Type B pancreatic cell (in vitro differentiated cells): ENCODE data around the gene KIF12. TPM values are rescaled to one million over a fixed set of nuclear protein-coding genes. Genes with fewer than 3 reads are reported as not detected.
A peak's percentile ranks its signal among the peaks of the same experiment; 100 is the strongest.

ENCODE experiments used
- DNase-seq: peaks from one replicate; pipeline ENCODE4 v3.0.0; 2021; ENCODE audit warnings: mixed read lengths; ENCODE audit not compliant: unreplicated experiment; ENCODE audit errors: extremely low spot score
- H3K27ac Mint-ChIP-seq: 2 replicates; pipeline ENCODE4 v1.8.0; 2021; ENCODE audit warnings: mild to moderate bottlenecking, mixed read lengths
- H3K27me3 Mint-ChIP-seq: 2 replicates; pipeline ENCODE4 v1.8.0; 2021; ENCODE audit warnings: mixed read lengths
- H3K36me3 Mint-ChIP-seq: 2 replicates; pipeline ENCODE4 v1.8.0; 2021; ENCODE audit warnings: mixed read lengths
- H3K4me1 Mint-ChIP-seq: one replicate; pipeline ENCODE4 v1.8.0; 2021; ENCODE audit warnings: mixed read lengths; ENCODE audit not compliant: unreplicated experiment
- H3K4me3 Mint-ChIP-seq: 2 replicates; pipeline ENCODE4 v1.8.0; 2021; ENCODE audit warnings: mild to moderate bottlenecking, mixed read lengths
- H3K9me3 Mint-ChIP-seq: 2 replicates; pipeline ENCODE4 v1.8.0; 2021; ENCODE audit warnings: mixed read lengths
- total RNA-seq: library from RNA; stranded (reverse); gene quantifications from 2 replicates; pipeline ENCODE4 v1.2.1, GENCODE V29; 2021; ENCODE audit warnings: low replicate concordance
- TF ChIP-seq, protein P1 (sequence below): fragments of 200-600 bp; sonication (generic); conservative IDR thresholded peaks from 2 replicates; pipeline ENCODE4 v1.5.0; 2021; ENCODE audit warnings: antibody characterized with exemption, mild to moderate bottlenecking

KIF12 gene
- total RNA-seq, 1 donor from 2014 or later = 33.2 TPM

DNA sequence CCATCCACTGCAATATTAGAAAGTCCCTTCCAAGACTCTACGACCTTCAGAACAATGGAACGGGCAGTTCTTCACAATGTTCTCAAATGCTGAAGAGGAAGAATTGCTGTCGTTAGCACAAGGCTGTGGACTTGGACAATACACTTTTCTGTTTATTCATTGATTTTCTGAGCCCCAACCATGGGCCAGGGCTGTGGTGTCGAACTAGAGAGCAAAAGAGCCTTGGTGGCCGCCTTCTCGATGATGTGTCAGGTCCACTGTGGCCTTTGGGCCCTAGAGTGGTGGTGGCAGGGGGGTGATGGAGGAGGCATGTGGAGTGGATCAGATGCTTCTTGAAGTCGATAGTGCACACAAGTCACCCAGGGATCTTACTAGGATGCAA lies 18.5 kb upstream of the KIF12 start:
- TF ChIP-seq, protein P1, sequence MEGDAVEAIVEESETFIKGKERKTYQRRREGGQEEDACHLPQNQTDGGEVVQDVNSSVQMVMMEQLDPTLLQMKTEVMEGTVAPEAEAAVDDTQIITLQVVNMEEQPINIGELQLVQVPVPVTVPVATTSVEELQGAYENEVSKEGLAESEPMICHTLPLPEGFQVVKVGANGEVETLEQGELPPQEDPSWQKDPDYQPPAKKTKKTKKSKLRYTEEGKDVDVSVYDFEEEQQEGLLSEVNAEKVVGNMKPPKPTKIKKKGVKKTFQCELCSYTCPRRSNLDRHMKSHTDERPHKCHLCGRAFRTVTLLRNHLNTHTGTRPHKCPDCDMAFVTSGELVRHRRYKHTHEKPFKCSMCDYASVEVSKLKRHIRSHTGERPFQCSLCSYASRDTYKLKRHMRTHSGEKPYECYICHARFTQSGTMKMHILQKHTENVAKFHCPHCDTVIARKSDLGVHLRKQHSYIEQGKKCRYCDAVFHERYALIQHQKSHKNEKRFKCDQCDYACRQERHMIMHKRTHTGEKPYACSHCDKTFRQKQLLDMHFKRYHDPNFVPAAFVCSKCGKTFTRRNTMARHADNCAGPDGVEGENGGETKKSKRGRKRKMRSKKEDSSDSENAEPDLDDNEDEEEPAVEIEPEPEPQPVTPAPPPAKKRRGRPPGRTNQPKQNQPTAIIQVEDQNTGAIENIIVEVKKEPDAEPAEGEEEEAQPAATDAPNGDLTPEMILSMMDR = no peak
- H3K9me3 Mint-ChIP-seq = no peaks in the 10 kb centered on the region
- peak overlapping the region; percentile 6 for H3K4me3 Mint-ChIP-seq
- peaks cover 18% of the 10 kb centered on the region for H3K27me3 Mint-ChIP-seq
- peak overlapping the region; percentile 65 for H3K27ac Mint-ChIP-seq
- H3K4me1 Mint-ChIP-seq = peaks cover 32% of the 10 kb centered on the region
- no peaks in the 10 kb centered on the region for H3K36me3 Mint-ChIP-seq
- no peak for DNase-seq

DNA sequence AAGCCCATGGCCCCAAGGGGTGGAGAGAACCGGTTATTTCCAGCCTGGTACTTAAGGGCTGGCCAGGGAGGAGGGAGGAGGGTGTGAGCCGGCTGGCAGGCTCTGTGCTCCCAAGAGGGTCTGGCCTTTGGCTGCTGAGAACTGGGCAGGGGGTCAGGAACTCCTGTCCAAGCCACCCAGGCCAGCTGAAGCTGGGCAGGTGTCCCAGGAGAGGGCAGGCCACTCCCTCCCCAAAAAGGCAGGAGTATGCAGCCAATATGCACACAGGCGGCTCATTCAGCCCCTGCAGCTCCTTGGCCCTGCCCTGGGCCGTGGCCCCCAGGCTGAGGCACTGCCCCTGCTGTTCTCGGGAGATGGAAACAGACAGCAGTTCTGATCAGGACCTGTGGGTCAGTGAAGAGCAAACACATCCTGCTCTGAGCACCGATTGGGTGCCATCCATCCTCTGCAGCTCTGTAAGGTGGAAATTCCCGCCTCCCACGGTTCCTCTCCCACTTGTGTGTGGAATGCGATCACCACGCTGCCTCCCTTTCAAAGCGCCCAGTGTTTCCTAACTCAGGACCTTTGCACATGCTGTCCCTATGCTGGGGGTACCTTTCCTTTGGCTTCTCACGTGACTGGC lies 17.1 kb upstream of the KIF12 start:
- DNase-seq = no peak
- no peaks in the 10 kb centered on the region for H3K36me3 Mint-ChIP-seq
- TF ChIP-seq, protein P1 = no peak
- H3K4me1 Mint-ChIP-seq = peaks cover 25% of the 10 kb centered on the region
- H3K27ac Mint-ChIP-seq = no peak overlapping the region
- no peaks in the 10 kb centered on the region for H3K9me3 Mint-ChIP-seq
- no peak overlapping the region for H3K4me3 Mint-ChIP-seq
- H3K27me3 Mint-ChIP-seq = peaks cover 19% of the 10 kb centered on the region

DNA sequence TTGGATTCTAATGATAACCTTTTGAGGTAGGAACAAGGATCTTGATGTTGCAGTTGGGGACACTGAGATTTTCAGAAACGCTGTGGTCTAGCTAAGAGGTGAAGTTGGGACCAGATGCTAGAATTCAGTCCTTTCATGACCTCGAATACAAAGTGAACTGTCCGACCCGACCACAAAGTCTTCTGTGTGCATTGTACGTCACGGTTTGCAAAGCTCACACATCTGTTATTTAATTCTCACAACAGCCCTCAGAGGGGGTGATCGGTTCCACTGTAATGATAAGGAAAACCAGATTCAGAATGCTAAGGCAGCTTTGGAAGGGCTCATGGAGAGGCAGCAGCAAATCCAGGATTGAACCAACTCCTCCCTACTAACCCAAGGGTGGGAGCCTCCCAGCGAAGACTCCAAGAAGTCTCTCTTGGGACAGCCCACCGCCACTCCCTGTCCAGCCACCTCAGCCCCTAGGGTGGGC lies 16.6 kb upstream of the KIF12 start:
- no peak for DNase-seq
- peaks cover 24% of the 10 kb centered on the region for H3K4me1 Mint-ChIP-seq
- H3K36me3 Mint-ChIP-seq = no peaks in the 10 kb centered on the region
- no peak overlapping the region for H3K4me3 Mint-ChIP-seq
- no peaks in the 10 kb centered on the region for H3K9me3 Mint-ChIP-seq
- peaks cover 19% of the 10 kb centered on the region for H3K27me3 Mint-ChIP-seq
- TF ChIP-seq, protein P1 = no peak
- no peak overlapping the region for H3K27ac Mint-ChIP-seq

DNA sequence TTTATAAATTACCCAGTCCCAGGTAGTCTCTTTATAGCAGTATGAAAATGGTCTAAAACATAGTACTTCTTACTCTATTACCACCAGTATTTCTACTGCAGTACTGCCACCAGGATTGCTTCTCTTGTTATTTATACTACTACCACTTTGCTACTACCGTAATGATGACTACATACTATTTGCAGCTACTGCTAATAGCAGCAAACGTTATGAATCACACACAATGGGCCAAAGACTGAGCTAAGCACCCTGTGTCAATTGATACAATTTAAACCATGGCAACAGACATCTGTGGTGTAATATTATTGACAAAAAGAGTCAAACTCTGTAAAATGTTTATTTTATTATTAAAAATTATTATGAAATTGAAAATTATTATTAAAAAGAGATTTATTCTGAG lies 15.3 kb upstream of the KIF12 start:
- no peak overlapping the region for H3K4me3 Mint-ChIP-seq
- no peaks in the 10 kb centered on the region for H3K36me3 Mint-ChIP-seq
- H3K27ac Mint-ChIP-seq = no peak overlapping the region
- DNase-seq = no peak
- TF ChIP-seq, protein P1 = no peak
- no peaks in the 10 kb centered on the region for H3K9me3 Mint-ChIP-seq
- peaks cover 19% of the 10 kb centered on the region for H3K27me3 Mint-ChIP-seq
- H3K4me1 Mint-ChIP-seq = peaks cover 20% of the 10 kb centered on the region

DNA sequence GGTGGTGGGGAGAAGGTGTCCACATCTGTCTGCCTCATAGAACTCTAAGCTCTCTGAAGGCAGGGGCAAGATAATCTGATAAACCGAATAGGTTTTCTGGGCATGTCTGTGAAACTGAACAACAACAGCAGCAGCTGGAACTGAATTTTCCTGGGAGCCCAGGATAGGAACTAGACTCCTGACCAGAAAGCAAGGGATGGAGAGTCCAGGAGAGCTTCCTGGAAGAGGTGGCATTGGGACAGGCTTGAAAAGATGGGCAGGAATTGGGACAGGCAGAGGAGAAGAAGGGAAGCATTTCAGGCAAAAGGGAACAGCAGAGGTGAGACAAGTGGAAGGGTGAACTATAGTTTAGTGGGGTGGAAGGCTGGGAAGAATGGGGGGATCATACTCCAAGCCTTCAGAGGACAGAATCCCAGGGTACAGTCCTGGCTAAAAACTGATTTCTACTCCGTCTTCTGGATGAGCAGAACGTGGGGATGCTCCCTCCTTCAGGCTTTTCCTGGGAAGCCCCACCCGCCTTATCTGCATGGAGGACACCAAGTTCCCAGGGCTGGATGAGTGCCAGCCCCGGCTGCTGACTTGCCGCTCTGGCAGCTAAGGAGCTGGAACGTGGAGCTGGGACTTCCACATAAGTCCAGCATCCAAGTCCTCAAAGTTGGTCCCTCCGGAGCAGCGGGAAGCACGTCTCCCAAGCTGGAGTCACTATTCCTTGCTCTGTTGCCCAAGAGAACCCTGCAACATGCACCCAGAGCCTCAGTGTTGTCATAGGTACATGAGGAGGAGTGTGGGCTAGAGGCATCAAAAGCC lies 13.9 kb upstream of the KIF12 start:
- no peak overlapping the region for H3K27ac Mint-ChIP-seq
- TF ChIP-seq, protein P1 = no peak
- no peaks in the 10 kb centered on the region for H3K9me3 Mint-ChIP-seq
- H3K27me3 Mint-ChIP-seq = peaks cover 19% of the 10 kb centered on the region
- H3K4me1 Mint-ChIP-seq = peaks cover 24% of the 10 kb centered on the region
- no peak overlapping the region for H3K4me3 Mint-ChIP-seq
- DNase-seq = no peak
- no peaks in the 10 kb centered on the region for H3K36me3 Mint-ChIP-seq
